Measurements from ENCODE around the gene CBX1. TPM values are rescaled to one million over a fixed set of nuclear protein-coding genes. Genes with fewer than 3 reads are reported as not detected.

CBX1 gene
- total and polyA plus RNA-seq, 2 of the 13 experiments (the other 11 are each of a cell fraction or from before 2014, with no cell fraction given) = 17.8 to 108 TPM

GRCh38 chr17:48026502-48027321, 74.6 kb downstream of the CBX1 start (continued):
- TF ChIP-seq HNRNPLL (IDR thresholded peaks at IDR 0.05; ENCODE audit: low read depth, low read length, poor library complexity, severe bottlenecking) = peak; percentile 72
- TF ChIP-seq ZBTB37 (CRISPR knock-in tag; IDR thresholded peaks at IDR 0.05) = no peak
- no peak for TF ChIP-seq SRSF1 (optimal IDR thresholded peaks at IDR 0.05; ENCODE audit: low read depth, low read length)
- peak; percentile 62; the same call in 1 of the 2 replicates for TF ChIP-seq DZIP1 (CRISPR knock-in tag; IDR thresholded peaks at IDR 0.05)
- no peak for TF ChIP-seq GATA4 (IDR thresholded peaks at IDR 0.05; ENCODE audit: borderline replicate concordance, low read depth)
- TF ChIP-seq ATF3 (CRISPR knock-in tag; IDR thresholded peaks at IDR 0.05) = 0 out of 2 replicates have a peak, but pooled peaks have one; percentile 27
- TF ChIP-seq ZNF572 (CRISPR knock-in tag; IDR thresholded peaks at IDR 0.05) = peak; percentile 64; the same call in 1 of the 2 replicates
- 0 out of 2 replicates have a peak, but pooled peaks have one; percentile 18 for TF ChIP-seq BCL6 (CRISPR knock-in tag; IDR thresholded peaks at IDR 0.05)
- peak; percentile 91 for TF ChIP-seq XRCC5 (optimal IDR thresholded peaks at IDR 0.05; ENCODE audit: low read length)
- TF ChIP-seq NONO (IDR thresholded peaks at IDR 0.05) = no peak
- no peak for TF ChIP-seq NONO (CRISPR knock-in tag; conservative IDR thresholded peaks at IDR 0.05)
- peak; percentile 71; the same call in 1 of the 2 replicates for TF ChIP-seq KLF11 (CRISPR knock-in tag; IDR thresholded peaks at IDR 0.05)
- TF ChIP-seq DMAP1 (CRISPR knock-in tag; IDR thresholded peaks at IDR 0.05) = 0 out of 2 replicates have a peak, but pooled peaks have one; percentile 36
- TF ChIP-seq ZSCAN12 (CRISPR knock-in tag; IDR thresholded peaks at IDR 0.05) = no peak
- peak; percentile 70; the same call in 1 of the 2 replicates for TF ChIP-seq NFKB2 (CRISPR knock-in tag; IDR thresholded peaks at IDR 0.05; ENCODE audit: borderline replicate concordance)
- TF ChIP-seq ZNF597 (CRISPR knock-in tag; IDR thresholded peaks at IDR 0.05) = no peak
- peak; percentile 45; the same call in 1 of the 2 replicates for TF ChIP-seq ZBTB33 (CRISPR knock-in tag; IDR thresholded peaks at IDR 0.05)
- no peak for TF ChIP-seq RCOR2 (CRISPR knock-in tag; IDR thresholded peaks at IDR 0.05)
- TF ChIP-seq ZNF234 (CRISPR knock-in tag; conservative IDR thresholded peaks at IDR 0.05) = no peak
- no peak for TF ChIP-seq SNAPC2 (CRISPR knock-in tag; IDR thresholded peaks at IDR 0.05)
